Left cardiac atrium (tissue), 4 donors: ENCODE results near the gene USHBP1. TPM values are rescaled to one million over a fixed set of nuclear protein-coding genes. Genes with fewer than 3 reads are reported as not detected.
A peak's percentile ranks its signal among the peaks of the same experiment; 100 is the strongest.

Experiments
- ATAC-seq, 2 donors: fragments of 200-7000 bp; cut with Tn5 transposase; one replicate each; pipeline ENCODE4 v1.9.1; 2020; ENCODE audit warnings: mild to moderate bottlenecking in 2 of 2, moderate library complexity in 2 of 2
- DNase-seq: peaks from one replicate; pipeline ENCODE4 v3.0.0-alpha.2; 2020
- intact Hi-C, 2 donors: fragments of 100-400 bp; cut with DNase I; formaldehyde crosslinking; loops; one replicate each; pipeline versions ENCODE4 v1.14.1 to v1.15.1; 2022 to 2023
- total RNA-seq, 2 donors: library from RNA; stranded (reverse); fragmentation: NEBNext Ultra II Directional; extraction: Animal tissue kit (Norgen Biotek cat#: 25700); gene quantifications; one replicate each; pipeline ENCODE4 v1.2.1, GENCODE V29; 2021
- donor health status: DM: no; HTN: yes; CAD: no.
- donor health status: DM: no; HTN: yes; CAD: no; lungs with severe emphysema.
- donor health status: DM: yes; HTN: yes; CAD: no.
- donor health status: Dilated cardiomyopathy.

The USHBP1 gene
- total RNA-seq, 2 donors from 2014 or later, result 6.5 to 6.7 TPM

DNA sequence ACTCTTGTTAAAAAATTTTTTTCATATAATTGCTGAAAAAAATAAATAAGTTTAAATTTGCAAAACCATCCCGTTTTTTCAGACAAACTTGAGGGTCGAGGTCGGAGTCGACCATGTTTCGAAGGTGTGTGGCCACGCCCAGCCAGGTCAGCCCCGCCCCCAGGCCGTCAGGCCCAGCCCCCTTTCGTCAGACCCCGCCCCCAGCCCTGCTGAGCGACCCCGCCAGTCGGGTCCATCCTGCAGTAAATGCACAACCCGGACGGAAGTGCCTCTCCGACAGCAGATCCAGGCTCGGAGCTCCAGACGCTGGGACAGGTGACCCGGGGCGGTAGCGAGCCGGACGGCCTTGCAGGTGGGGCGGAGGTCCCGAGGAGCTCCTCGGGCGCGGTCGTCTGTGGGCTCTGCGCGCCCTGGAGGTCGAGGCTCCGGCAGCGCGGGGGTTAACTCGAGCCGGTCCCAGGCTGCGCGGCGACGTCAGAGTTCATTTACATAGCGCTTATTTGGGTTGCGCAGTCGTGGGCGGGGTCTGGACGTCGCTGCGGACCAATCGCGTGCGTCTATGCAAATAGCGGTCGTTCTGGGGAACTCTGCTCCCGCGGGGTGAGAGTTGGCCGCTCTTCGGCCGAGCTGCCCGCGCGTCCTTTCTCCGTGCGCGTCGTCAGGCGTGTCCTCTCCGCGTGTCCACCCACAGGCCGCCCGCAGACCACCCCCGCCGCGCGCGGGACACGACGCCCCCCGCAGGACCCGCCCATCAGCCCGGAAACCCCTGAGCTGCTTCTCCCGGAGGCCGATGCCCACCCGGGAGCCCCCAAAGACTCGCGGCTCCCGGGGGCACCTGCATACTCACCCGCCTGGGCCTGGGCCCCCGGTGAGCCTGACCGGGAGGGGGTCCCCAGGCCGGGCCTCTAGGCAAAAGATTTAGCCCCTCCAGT lies 38.3 kb downstream of the USHBP1 start, which contains the start of gene OCEL1:
Gene OCEL1 (plus strand): TSS at position 225 of the 932 bp plus-strand sequence. CDS start 22 bp downstream, at position 247.
- intact Hi-C loops, result no loop called here
- peak; percentile 99 for DNase-seq
- peak; percentile 98 for ATAC-seq

DNA sequence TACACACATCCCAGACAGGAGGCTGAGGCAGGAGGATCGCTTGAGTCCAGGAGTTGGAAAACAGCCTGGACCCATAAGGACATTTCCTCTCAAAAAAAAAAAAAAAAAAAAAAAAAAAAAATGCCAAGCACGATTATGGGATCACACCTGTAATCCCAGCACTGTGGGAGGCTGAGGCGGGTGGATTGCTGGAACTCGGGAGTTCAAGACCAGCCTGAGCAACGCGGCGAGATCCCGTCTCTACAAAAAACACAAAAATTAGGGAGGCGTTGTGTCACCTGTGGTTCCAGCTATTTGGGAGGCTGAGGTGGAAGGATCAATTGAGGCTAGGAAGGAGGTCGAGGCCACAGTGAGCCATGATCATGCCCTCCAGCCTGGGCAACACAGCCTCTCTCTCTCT lies 39.5 kb downstream of the USHBP1 start:
- DNase-seq, result no peak
- intact Hi-C loops, result no loop called here
- ATAC-seq, result no peak

- DNase-seq, result peak; percentile 70
- intact Hi-C loops, result no loop called here
Observed at GRCh38 chr19:17220207-17220758, 44.3 kb downstream of the USHBP1 start.

GRCh38 chr19:17219286-17219685 lies 45.3 kb downstream of the USHBP1 start:
- ATAC-seq (no peak), DNase-seq (no peak)
- intact Hi-C loops, result loop anchor here in 1 of 2 donors (5.0 kb wide), 1 partner anchor 142 kb away; the partner anchor contains the start of genes HAUS8 and MYO9B

More at GRCh38 chr19:17220207-17220758, 44.3 kb downstream of the USHBP1 start:
- ATAC-seq, result peak in 1 of 2 donors; percentile 40

DNA sequence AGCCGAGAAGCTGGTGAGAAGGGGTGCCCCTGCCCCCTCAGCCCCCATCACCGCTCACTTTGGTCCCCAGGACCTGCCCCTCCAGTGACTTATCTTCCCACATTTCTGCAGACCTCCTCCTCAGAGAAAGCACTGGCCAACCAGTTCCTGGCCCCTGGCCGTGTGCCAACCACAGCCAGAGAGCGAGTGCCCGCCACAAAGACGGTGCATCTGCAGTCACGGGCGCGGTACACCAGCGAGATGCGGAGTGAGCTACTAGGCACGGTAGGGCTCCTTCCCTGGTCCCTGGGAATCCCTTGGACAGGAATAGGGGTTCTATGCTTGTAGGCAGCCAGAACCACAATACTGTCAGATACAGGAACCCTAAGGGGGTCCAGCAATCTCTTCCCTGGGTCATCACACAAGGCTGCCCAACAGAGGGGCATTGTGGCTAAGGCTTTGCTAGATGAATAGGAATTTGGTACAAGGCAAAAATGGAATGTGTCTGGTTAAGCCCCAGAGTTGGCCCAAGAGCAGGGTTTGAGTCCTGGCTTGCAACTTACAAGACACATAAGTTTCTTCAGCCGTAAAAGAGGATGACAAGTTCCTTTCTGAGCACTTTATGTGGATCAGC lies 48.4 kb downstream of the USHBP1 start:
- no peak for DNase-seq
- no peak for ATAC-seq
- intact Hi-C loops, result loop anchor here in 1 of 2 donors (5.0 kb wide), 1 partner anchor 139 kb away; the partner anchor contains the start of genes HAUS8 and MYO9B

GRCh38 chr19:17215127-17215971 lies 49.2 kb downstream of the USHBP1 start, which contains the start of gene USE1:
Gene USE1 (plus strand): TSS chr19:17215357. CDS start chr19:17215406, 49 bp downstream.
- intact Hi-C loops, result loop anchor here in 1 of 2 donors (5.0 kb wide), 1 partner anchor 138 kb away; the partner anchor contains the start of genes HAUS8 and MYO9B
- DNase-seq, result peak; percentile 92
- peak; percentile 93 to 96 for ATAC-seq

GRCh38 chr19:17214508-17215126 lies 49.9 kb downstream of the USHBP1 start:
- intact Hi-C loops, result loop anchor here in 1 of 2 donors (5.0 kb wide), 1 partner anchor 137 kb away; the partner anchor contains the start of genes HAUS8 and MYO9B
- ATAC-seq (no peak), DNase-seq (no peak)

GRCh38 chr19:17213334-17213733 lies 51.2 kb downstream of the USHBP1 start:
- intact Hi-C loops, result no loop called here
- no peak for DNase-seq
- ATAC-seq, result no peak

GRCh38 chr19:17211547-17212446 lies 52.7 kb downstream of the USHBP1 start:
- no peak for DNase-seq
- no peak for ATAC-seq
- intact Hi-C loops, result no loop called here

DNA sequence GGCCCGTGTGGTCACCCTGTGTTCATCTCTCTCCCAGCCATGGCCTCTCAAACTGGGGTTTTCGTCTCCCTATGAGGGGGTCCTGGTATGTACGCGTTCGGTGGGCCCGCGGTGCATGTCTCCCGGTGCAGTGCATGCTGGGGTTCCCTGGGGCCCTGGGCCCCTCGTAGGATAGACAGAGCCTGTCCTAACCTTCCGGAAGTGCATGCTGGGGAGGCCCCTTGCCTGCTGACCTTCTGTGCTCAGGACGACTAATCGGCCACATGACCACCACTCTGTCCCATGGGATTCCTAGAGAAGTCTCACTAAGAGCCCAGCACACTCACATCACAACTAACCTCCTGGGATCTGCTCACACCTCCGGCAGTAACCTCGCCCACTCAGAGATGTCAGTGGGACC lies 54.2 kb downstream of the USHBP1 start:
- no peak for DNase-seq
- intact Hi-C loops, result no loop called here
- ATAC-seq, result no peak

DNA sequence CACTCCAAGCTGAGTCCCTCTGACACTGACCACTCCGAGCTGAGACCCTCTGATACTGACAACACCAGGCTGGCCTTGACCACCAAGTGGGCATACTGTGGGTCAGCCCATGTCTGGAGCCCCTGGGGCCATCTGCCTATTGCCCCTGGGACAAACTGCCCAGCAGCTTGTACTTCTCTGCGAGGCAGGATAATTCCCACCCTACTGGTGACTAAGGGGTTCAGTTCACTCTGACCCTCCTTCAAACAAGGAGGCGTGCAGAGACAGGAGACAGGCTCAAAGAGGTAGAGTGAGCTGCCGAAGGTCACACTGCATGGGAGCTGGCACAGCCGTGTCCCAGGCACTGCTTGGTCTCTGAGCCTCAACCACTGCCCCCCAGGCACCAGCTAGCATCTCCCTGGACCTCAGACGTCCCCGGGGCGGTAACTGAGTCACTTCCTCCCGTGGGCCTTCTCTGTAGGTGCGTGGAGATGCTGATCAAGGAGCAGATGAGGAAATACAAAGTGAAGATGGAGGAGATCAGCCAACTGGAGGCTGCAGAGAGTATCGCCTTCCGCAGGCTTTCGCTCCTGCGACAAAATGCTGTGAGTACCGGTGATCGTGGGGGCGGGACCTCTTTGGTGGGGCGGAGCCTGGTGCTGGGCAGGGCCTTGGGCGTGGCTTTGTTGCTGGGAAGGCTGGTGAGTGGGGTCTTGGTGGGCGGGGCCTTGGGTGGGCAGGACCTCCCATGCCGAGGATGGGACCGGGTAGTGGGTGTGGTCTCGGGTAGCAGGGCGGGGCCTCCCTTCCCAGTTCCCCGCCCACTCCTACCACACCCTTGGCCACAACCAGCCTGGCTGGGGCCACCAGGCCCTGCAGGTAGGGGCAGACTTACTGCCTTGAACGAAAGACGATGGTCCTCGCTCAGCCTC lies 55.2 kb downstream of the USHBP1 start:
- ATAC-seq (peak in 1 of 2 donors; percentile 11), DNase-seq (no peak)
- intact Hi-C loops, result loop anchor here in 1 of 2 donors (10.0 kb wide), 1 partner anchor 75 kb away; the partner anchor contains the start of gene ANKLE1

- ATAC-seq (no peak), DNase-seq (no peak)
- intact Hi-C loops, result loop anchor here in 1 of 2 donors (10.0 kb wide), 1 partner anchor 78 kb away; the partner anchor contains the start of gene ANKLE1
Observed at GRCh38 chr19:17206736-17207581, 57.6 kb downstream of the USHBP1 start.

GRCh38 chr19:17205237-17206140 lies 59.1 kb downstream of the USHBP1 start:
- DNase-seq (peak; percentile 55), ATAC-seq (peak; percentile 48 to 64)
- intact Hi-C loops, result loop anchor here in 1 of 2 donors (10.0 kb wide), 1 partner anchor 79 kb away; the partner anchor contains the start of gene ANKLE1

DNA sequence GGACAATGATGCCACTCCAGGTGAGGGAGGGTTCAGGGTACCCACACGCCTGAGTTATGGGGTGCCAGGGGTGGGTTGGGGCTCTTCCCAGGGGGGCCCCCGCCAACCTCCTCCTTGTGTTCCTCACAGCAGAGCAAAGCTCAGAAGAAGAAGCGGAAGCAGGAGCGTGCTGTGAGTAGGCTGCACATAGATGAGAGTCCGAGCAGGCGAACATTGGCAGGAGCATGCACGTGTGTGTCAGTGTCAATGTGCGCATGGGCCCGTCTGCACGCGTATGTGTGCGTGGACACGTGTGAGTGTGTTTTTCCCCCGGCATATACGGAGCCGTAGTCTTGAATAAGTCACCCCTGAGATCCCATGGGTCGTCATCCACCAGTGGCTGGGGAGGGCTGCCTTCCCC lies 61.8 kb downstream of the USHBP1 start:
- DNase-seq, result no peak
- ATAC-seq, result no peak
- intact Hi-C loops, result loop anchor here in 1 of 2 donors (10.0 kb wide), 1 partner anchor 82 kb away; the partner anchor contains the start of gene ANKLE1
